ENCODE data around the gene IDH3G.
"Not testable (repeated sequence)": the region's sequence is repeated elsewhere in the genome, so short reads cannot be mapped to it uniquely, and the experiment has no call there.

The IDH3G gene

DNA sequence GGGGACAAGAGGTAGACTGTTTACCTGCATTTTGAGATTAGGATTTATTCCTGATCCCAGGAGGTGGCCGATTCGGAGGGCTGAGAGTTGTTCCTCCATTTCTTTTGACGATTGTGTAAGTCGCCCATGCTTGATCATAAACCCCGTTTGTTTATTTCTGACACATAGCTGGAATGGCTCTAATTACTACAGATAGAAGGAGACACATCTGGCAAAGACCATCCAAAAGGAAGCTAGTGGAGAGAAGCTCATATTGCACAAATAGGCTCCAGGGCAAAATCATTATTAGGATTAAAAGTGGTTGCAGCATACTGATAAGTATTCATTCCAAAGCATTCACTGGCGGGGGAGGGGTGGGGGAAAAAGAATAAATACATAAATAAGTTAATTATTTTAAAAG is 47.2 kb downstream of the IDH3G start:
- DNase-seq = not testable (repeated sequence)

- no peak for DNase-seq
These were observed 47.8 kb downstream of the IDH3G start for GRCh38 chrX:153746359-153746758.

DNA sequence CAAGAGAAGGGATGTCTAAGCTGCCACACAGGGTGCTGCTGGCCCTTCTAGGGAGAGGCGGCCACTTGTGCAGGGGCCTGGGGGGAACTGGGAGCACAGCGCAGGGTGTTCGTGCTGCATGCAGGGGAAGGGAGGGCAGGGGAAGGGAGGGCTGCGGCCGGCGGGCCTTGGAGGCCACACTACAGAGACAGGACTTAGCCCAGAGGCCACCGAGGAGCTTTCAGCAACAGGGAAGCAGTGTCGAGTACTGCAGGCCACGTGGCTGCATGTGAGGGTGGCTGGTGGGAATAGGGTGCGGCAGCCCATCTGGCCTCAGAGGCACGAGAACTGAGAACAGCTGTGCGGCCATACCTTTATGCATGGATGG is 49.1 kb downstream of the IDH3G start:
- DNase-seq = not testable (repeated sequence)

- no peak for DNase-seq
These were observed 49.7 kb downstream of the IDH3G start for GRCh38 chrX:153744210-153745066.

DNA sequence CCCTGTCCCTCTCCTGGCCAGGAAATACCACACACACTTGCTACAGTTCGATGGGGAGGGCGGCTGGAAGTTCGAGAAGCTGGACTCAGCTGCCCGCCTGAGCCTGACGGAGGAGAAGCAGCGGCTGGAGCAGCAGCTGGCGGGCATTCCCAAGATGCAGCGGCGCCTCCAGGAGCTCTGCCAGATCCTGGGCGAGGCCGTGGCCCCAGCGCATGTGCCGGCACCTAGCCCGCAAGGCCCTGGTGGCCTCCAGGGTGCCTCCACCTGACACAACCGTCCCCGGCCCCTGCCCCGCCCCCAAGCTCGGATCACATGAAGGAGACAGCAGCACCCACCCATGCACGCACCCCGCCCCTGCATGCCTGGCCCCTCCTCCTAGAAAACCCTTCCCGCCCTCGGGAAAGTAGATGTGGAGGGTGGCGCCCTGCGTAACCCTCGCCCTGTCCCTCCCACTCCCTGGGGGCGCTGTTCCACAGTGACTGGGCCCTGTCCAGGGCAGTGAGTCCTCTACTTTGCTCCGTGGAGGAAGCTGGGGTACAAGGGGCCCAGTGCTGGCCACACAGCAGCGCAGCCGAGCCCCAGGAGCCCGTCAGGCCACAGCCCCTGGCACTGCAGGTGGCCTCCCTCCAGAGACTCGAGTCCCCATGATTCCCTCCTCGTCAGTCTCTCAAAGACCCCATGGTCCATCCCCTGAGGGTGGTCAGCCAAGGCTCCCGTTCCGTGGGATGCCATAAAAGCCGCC is 50.5 kb downstream of the IDH3G start:
- DNase-seq = not testable (repeated sequence)

DNA sequence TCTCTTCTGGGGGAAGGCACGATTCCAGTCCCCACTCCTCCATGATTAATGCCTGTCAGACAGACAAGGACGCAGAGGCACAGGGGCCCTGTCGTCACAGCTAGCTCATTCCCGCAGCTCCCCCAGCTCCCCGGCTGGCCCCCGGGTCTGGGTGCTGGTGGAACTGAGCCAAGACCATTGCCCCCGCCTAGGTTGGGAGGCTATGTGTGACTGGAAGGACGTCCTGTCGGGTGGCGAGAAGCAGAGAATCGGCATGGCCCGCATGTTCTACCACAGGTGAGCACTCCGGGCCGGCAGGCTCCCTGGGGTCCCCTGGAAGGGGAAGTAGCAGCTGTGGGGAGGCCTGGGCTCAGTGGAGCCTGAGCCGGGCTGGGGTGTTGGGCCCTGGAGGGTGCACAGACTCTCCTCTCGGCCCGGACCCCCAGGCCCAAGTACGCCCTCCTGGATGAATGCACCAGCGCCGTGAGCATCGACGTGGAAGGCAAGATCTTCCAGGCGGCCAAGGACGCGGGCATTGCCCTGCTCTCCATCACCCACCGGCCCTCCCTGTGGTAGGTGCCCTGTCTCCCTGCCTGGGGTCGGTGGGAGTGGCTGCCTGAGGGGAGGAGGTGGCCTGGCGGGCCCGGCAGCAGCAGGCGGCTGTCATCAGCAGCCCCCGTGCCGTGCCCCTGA is 51.2 kb downstream of the IDH3G start:
- not testable (repeated sequence) for DNase-seq

DNA sequence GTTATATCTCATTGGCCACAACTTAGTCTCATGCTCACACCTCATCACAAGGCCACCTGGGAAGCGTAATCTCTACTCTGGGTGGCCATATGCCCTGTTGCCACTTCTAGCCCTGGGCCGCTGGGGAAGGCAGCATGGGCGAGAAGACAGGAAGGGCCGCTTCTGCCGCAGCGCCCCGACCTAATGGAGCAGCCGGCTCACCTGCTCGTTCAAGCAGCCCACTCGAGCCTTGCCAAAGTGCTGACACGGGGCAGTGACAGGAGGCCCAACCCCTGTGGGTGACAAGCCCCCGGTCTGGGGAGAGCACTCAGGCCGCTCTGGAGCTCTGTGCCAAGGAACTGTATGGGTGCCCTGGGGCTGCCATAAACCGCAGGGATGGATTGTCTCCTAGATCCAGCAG is 52.1 kb downstream of the IDH3G start:
- not testable (repeated sequence) for DNase-seq

- DNase-seq = no peak
These were observed 52.7 kb downstream of the IDH3G start for GRCh38 chrX:153741446-153741845.

DNA sequence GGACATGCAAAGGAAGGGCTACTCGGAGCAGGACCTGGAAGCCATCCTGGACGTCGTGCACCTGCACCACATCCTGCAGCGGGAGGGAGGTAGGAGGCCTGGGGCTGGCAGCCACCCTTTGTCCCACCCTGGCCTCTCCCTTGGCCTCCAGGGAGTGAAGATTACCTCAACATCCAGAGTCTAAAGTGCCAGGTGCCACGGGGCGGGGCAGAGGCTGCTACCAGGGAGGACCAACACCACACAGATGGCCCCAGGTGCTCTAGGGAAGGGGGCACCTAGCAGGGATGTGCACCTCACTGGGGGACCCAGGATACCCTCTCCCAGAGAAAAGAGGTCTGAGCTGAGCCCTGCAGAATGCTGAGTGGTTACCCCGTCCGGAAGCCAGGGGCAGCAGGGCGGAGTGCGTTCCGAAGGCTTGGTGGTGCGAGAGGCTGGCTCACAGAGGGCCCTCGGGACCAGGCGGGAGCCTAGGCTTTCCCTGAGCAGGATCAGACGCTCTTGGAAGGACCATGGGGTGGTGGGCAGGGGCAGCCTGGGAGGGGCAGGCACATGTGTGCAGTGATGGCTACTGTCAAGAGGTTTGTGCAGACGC is 53.4 kb downstream of the IDH3G start:
- no peak for DNase-seq

GRCh38 chrX:153739754-153740486 is 54.3 kb downstream of the IDH3G start:
- DNase-seq = no peak

DNA sequence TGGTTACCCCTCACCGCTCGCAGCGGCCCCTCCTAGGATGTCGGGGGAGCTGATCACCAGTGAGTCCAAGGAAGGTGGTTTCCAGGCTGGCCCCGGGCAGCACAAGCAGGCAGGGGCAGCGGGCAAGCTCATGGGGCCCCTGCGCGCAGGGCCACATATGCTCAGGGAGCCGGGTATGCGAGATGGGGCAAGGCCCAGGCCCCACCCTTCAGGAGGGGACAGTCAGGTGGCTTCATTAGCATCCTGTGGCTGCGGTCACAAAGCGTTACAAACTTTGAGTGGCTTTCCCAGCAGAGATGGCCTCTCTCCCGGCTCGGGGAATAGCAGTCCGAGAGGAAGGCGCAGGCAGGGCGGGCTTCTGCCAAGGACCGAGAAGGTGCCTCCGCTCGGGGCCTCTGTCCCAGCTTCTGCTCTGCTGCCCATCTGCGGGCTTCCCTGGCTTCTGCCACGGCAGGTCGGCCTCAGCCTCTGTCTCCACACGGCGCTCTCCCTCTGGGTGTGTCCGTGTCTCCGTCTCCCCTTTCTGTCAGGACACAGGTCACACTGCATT is 56.0 kb downstream of the IDH3G start:
- no peak for DNase-seq

GRCh38 chrX:153736871-153737441 is 57.2 kb downstream of the IDH3G start:
- DNase-seq = no peak

GRCh38 chrX:153736071-153736820 is 57.9 kb downstream of the IDH3G start:
- DNase-seq = no peak

All from activated CD8-positive, alpha-beta memory T cell treated with anti-CD3 and anti-CD28 coated beads, Interleukin-2, amount 50 U/mL, for 48 hours (primary cell).